GM19372 (cell line): Measurements from ENCODE around the gene SRP14.
"Not testable (repeated sequence)": the region's sequence is repeated elsewhere in the genome, so short reads cannot be mapped to it uniquely, and the experiment has no call there.

Experiments
- ATAC-seq: cut with Tn5 transposase; IDR thresholded peaks from one replicate; pipeline ENCODE4 v1.9.1; 2021; ENCODE audit warnings: mild to moderate bottlenecking, low read depth, moderate library complexity; ENCODE audit not compliant: unreplicated experiment

Gene SRP14

GRCh38 chr15:40052604-40053003, 13.6 kb upstream of the SRP14 start:
- ATAC-seq: no peak

- no peak for ATAC-seq
These were observed 12.8 kb upstream of the SRP14 start for GRCh38 chr15:40051616-40052415.

GRCh38 chr15:40050788-40051470, 11.9 kb upstream of the SRP14 start:
- no peak for ATAC-seq

DNA sequence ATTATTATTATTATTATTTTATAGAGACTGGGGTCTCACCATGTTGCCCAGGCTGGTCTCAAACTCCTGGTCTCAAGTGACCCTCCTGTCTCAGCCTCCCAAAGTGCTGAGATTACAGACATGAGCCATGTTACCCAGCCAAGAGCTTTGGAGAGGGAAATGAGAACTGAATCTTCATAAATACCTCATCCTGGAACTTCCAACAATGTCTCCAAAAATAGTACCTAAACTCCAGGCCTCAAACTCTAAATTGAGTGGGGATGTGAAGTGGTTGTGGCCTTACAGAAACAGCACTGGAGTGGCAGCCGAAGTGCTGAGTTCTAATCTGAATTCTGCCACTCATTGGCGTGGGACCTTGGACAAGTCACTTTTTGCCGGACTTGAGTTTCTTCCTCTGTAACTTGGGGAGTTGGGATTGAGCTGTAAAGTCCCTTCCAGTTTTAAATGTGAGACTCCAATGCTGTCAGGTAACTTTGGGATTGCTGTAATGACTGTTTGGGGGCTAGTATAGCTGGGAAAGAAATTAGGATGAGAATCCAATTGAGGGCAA, 10.0 kb upstream of the SRP14 start:
- no peak for ATAC-seq

DNA sequence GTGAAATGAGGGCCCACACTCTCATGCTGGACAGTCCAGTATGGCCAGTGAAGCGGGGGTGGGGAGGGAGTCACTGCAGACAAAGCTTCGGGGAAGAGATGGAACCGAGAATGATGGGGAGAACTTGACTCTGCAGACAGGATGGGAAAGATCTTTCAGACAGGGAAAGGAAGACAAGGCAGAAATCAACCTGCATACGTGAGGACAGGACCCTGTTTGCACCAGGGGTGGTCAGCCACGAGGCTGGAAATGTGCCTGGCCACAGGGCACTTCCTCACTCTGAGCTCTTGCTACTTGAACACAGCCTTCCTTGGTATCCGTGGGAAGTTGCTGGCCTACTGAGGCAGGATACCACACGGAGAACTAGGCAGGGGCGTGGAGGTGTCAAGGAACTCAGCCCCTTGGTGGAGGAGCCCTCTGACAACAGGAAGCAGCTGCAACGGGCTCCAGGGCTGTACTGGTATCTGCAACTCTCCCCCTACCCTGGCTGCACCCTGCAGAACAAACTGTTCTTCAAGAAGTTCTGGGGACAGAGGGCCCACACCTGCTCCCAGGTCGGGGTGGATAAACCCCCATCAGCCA, 9.3 kb upstream of the SRP14 start:
- no peak for ATAC-seq

GRCh38 chr15:40047415-40048210, 8.6 kb upstream of the SRP14 start:
- no peak for ATAC-seq

GRCh38 chr15:40046721-40047414, 7.9 kb upstream of the SRP14 start:
- no peak for ATAC-seq

DNA sequence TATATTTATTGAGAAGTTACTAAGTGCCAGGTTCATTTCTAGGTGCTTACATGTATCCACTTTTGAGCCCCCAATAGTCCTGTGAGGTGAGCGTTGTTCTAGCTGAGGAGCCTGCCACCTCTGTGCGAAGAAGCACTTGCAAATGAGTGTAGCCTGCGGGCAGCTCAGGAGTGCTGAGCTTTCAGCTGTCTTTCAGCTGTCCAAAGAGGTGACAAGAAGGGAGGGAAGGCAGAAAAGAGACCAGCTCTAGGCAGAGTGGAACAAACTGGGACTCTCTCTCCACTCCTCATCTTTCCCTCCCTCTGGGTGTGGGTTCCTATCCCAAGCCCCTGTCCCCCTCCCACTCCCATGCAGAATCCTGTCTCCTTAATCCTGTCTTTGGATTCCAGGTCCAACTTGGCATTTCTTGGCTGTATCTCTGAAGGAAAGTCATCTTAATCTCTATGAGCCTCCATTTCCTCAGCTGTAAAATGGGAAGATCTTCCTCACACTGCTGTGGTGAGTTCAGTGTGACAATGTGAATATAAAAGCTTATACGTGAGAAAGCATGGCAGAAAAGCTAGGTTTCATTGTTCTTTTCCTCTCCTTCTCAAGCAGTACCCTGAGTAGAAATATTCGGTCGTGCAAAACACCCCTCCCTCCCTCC, 6.7 kb upstream of the SRP14 start:
- no peak for ATAC-seq

DNA sequence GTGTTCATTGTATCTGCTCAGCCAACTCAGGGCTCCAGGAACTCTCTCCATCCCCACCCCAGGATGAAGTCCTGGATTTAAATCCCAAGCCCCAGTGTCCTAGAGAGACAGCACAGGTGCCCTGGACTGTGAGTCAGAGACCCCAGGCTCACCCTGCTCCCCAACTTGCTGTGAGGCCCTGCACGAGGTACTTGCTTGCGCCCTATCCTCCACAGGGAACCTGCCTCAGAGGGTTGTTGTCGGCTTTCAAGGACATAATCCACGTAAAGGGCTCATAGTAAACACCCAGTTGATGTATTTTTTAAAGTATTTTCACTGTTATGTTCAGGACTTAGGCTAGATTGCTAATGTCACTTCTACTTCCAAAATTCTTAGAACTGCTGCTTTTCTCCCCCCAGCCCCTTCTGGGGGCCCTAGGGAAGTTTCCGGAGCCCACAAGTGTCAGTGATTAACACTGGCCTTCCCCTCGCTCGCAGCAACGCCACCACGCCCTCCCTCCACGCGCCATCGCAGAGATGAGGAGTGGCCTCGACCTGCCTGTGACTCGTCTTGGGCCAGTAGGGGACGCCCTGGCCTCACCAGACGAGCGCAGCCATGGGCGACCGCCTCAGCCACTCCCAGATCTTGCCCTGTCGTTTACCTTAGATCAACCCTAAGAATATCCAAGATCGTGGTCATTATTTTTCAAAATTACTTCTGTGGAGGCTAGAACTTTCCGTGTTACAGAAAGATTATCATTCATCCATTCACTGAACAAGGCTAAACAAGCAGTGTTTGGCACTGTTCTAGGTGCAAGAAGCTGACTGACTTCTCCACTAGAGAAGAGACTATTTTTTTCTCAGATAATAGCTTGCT, 6.0 kb upstream of the SRP14 start:
- ATAC-seq: peak; percentile 80

DNA sequence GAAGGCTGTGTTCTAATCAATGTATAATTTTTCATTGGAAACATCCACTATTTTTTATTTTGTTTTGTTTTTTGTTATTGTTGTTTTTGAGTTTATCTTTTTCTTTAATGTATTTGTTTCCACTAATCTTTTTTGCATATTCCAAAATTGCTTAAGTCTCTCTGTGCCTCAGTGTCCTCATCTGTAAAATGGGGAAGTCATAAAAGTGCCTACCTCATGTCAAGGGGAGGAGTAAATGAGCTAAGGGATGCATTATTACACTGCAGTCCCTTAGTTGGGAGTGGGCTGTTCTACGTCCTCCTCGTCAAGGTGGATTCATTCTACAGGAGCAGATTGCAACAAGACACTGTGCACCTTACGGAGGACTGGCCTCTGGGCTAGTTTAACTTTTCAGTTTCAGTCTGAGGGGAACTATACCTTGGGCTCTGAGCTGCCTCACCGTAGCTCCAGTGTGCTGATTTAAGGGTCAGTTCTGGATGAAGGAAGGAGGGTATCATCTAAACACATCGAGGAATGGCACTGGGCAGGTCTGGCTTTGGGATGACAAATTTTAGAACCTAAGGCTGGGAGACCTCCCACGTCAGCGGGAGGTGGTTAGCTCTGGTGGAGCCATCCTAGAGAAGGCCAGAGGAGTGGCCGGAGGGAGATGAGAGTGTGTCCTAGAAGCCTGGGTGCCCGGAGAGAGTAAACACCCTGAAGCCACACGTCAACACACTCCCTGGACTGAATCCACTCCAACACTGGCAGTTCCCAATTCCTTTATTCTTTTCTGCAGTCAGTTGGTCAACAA, 5.1 kb upstream of the SRP14 start:
- no peak for ATAC-seq

- no peak for ATAC-seq
These were observed 3.9 kb upstream of the SRP14 start for GRCh38 chr15:40042791-40043320.

DNA sequence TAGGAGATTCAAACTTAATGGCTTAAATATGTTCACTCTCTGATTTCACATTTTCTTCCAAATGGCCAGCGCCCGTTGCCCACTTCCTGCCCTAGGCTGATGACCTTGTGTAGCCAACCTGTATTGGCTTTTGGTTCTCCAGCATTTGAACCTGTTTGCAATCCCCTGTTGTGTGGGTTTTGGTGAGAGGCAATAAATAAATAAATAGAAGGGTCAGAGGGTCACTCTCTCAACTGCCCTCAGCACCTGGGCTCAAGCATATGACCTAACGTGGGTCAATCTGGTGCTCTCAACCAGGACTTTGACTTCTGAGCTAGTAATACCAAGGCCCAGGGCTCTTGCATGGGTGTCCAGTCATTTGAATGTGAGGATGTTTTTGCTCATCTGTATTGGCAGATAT, 1.8 kb upstream of the SRP14 start:
- no peak for ATAC-seq

- ATAC-seq: no peak
These were observed 1.3 kb upstream of the SRP14 start for GRCh38 chr15:40040293-40040635.

GRCh38 chr15:40038275-40038637, 725 bp downstream of the SRP14 start:
- no peak for ATAC-seq

DNA sequence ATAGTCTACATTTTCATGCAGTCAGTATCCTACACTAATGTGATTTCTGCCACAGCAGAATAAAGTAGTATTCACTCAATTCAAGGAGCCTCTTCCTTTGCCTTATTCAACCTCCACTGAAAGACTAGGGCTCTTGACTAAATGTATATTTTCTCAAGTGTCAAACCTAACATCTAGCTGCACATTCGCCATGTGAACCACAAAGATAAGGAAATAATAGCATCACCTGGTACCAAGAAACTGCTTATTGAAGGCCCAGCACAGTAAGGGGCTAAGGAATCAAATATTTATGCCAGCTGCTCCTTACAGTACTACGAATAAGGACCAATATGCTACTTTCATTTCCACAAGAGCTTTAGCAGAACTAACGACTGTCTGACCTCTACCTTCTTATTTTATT, 1.3 kb downstream of the SRP14 start:
- no peak for ATAC-seq

GRCh38 chr15:40035182-40035581, 3.8 kb downstream of the SRP14 start:
- not testable (repeated sequence) for ATAC-seq

DNA sequence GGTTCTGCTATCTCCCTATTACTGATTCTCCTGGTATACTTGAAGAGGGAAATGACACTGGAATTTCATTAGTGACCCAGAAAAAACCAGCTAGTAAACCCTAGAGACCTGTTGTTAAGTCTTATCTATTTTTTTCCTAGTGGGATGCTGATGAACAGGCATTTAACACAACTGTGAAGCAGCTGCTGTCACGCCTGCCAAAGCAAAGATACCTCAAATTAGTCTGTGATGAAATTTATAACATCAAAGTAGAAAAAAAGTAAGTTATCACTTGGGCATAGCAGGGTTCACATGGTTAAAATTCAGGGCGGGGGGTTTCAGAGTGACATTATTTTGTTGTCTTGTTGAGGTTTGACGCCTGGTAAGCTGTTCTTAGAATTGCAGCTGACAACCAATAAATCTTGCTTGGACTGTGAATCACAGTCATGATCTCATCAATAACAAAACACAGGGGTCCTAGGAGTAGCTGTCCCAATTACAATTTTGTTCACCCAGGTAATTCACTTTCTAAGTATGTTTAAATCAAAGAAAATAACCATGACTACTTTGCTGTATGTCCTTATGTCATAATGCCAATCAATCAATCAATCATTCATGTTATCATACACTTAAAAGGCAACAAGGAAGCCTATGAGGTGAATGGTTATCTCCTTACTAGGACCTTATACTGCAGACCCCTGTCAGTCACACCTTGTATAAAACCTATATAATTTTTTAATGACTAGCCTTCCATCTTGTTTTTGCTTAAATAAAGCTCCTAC, 4.6 kb downstream of the SRP14 start:
- ATAC-seq: no peak
